GM21723 (cell line): ENCODE measurements around the gene KLHL17.
"Not testable (repeated sequence)": the region's sequence is repeated elsewhere in the genome, so short reads cannot be mapped to it uniquely, and the experiment has no call there.

Experiments used
- ATAC-seq: cut with Tn5 transposase; IDR thresholded peaks from one replicate; pipeline ENCODE4 v1.9.1; 2021; ENCODE audit warnings: mild to moderate bottlenecking, moderate library complexity; ENCODE audit not compliant: unreplicated experiment

Gene KLHL17

DNA sequence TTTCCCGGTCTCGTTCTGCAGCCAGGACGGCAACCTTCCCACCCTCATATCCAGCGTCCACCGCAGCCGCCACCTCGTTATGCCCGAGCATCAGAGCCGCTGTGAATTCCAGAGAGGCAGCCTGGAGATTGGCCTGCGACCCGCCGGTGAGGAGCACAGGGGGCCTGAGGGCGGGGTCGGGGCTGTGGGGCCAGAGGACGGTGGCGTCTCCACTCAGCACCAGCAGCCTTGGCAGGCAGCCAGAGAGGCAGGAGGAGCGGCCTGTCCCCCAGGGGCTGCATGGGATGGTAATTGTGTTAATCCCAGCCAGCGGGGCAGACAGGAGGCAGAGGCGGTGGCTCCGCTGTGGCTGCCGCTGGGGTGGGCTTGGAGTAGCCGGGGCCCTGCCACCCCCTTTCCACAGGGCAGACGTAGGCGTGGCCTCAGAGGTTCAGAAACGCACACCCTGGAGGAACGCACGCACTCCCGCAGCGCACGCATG is 24.6 kb upstream of the KLHL17 start:
- ATAC-seq = no peak

DNA sequence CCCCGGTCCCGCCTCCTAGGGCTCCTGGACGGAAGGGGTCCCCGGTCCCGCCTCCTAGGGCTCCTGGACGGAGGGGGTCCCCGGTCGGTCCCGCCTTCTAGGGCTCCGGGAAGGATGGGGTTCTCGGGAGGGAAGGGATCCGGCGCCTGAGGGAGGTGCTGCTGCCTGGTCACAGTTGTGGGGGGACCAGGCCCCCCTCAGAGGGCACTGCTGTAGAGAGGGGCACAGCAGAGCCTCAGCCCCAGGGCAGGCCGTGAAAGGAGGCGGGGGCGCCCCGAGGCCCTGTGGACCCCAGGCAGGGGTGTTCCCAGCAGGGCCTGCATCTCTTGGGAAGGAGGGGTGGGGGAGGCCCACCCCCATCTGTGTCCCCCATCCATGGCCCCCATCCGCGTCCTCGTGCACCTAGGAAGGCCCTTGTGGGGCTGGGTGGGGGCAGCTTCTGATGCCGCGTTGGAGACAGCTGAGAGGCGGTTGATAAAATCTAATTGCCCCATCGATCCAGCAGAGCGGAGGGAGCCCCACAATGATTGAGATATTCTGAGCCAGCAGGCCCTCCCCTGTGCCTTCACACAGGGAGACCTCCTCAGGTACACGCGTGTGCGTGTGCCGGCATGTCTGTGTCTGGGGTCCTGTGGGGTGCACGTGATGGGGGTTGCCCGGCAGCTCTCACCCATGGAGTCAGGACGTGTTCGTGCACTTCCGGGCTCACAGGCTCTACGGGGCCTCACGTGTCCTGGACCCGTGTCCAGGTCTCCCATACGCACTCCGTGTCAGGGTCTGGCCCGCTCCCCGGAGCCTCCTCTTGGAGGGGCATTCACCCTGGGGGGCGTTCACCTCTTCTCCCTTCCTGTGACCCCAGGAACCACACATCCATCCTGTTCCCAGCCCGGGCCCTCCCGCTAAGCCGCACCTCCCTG is 23.8 kb upstream of the KLHL17 start:
- no peak for ATAC-seq

DNA sequence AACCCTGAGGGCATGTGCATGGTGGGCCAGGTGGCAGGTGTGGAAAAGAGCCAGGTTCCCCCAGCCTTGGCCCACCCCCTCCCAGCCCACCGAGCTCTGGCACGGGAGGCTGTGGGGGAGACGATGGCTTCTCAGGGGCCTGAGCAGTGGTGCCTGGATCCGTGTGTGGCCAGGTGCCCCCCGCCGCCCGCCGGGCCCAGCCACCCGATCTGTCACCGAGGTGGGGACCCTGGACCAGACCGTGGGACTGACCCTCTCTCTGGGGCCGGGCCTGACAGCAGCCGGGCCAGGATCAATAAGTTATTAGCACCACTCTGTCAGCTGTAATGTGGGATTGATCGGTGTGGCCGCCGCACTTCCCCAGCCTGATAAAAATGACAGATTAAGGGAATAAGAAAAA is 22.9 kb upstream of the KLHL17 start:
- no peak for ATAC-seq

DNA sequence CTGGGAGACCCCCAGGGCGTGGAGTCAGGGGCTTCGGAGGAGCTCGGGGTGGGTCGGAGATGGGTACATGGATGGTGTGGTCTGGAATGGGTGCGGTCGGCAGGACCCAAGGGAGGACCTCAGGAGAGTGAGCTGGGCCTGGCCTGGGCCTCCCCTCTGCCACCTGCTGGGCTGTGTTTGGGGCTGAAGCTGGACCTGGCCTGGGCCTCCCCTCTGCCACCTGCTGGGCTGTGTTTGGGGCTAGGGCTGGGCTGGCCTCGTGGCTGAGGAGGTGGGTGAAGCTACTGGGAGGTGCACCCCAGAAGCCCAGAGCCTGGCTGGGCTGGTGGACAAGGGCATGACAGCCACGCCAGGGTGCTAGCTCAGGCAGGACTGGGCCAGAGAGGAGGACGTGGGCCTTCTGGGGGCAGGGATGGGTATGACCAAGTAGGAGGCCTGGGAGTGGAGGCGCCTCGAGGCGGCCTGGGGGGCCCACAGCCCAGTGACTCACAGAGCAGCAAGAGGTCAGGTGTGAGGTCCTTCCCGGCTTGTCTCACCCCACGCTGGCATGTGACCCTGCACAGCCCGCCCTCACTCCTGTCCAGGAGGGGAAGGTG is 22.2 kb upstream of the KLHL17 start:
- ATAC-seq = no peak

DNA sequence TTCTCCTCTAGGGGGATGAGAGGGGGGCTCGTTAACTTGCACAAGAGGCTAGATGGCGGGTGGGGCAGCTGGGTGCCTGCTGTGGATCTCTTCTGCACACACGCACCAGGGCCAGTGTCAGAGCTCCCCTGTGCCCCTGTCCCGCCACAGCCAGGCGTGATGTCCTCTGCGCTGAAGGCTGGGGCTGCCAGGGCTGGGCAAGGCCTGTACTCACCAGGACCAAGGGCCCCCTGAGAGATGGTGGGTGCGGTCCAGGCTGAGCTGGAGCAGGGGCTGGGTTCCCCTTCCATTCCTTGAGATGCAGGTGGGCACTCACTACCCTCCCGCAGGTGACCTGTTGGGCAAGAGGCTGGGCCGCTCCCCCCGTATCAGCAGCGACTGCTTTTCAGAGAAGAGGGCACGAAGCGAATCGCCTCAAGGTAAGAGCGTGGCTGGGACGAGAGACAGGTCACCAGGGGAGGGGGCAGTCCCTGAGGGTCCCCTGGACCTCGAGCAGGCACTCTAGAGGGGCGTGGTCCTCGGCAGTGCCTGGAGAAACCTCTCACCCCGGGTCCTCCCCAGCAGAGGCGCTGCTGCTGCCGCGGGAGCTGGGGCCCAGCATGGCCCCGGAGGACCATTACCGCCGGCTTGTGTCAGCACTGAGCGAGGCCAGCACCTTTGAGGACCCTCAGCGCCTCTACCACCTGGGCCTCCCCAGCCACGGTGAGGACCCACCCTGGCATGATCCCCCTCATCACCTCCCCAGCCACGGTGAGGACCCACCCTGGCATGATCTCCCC is 21.5 kb upstream of the KLHL17 start:
- ATAC-seq = no peak

DNA sequence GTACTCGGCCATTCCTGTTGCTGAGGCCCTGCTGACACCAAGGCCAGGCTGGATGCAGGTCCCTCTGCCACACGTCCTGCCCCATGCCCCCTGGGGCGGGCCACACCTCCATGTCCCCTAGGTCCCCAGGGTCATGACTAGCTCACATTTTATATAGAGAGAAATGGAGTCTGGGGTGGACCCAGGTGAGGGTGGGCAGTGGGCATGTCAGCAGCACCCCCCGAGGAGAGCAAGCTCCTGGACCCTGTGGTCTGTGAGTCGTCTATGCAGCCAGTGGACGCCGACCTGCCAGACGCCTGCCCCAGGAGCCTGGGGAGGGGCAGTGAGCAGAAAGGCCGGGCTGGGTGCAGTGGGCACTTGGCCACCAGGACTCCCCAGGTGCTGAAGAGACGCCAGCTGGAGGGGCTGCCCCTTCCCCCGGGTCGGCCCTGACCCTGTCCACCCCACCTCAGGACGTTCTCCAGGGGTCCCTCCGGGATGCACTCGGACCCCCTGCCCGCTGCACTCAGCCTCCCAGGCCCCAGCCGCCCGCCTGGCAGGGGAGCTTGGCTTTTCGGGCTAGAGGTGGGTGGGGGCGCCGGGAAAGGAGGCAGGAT is 20.8 kb upstream of the KLHL17 start:
- ATAC-seq = no peak

DNA sequence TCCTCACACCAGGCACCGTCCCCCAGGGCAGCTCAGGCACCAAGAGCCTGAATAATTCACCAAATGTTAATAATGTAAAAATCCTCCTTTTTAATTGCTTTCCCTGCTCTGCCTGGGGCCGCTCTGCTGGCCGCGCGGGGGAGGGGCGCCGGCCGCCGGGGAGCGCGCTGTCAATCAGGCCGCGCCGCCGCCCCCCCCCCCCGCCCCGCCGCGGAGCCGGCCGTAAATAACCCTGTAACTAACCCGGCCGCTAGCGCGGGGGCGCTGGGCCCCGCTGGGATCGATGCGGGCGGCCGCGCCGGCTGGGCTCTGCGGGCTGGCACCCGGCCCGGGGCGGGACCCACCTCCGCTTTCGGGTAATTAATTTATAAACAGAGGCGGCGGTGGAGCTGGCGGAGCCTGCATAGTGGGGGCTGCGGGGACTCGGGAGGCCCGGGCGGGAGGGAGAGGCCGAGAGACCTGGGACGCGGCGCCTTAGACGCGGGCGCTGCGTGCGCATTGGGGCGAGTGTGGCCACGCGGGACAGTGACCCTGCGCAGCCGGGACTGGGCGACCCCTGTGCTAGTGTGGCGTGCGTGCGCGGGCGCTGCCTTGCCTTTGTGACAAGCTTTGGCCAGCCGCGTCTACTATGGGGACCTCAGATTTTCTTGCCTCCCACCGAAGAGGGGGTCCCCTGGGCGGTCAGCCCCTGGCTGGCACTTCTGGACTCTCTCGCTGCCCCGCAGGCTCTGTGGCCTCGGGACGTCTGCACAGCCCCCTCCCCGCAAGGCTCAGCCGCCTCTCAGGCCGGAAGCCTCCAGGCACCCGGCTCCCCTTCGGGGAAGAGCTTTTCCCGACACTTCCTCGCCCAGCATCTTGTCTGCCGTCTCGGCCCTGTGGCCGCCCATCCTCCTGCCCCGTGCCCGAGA is 20.0 kb upstream of the KLHL17 start:
- ATAC-seq = no peak

DNA sequence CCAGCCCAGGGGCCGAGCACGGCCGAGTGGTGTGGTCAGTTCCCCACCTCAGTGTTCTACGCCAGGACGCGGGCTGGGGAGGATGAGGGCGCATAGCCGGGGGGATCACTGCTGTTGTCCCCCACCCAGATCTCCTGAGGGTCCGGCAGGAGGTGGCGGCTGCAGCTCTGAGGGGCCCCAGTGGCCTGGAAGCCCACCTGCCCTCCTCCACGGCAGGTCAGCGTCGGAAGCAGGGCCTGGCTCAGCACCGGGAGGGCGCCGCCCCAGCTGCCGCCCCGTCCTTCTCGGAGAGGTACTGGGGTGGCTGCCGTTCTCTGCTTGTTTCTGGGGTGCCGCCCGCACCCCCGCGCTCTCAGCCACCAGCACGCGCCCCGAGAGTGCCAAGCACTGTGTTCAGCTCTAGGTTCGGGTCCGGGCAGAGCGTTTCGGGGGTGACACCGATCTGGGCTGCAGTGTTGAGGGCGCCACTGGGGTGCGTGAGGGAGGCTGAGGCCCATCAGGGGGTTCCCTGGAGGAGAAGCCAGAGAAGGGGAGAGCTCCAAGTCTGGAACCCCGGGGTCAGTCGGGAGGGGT is 19.3 kb upstream of the KLHL17 start:
- ATAC-seq = no peak

DNA sequence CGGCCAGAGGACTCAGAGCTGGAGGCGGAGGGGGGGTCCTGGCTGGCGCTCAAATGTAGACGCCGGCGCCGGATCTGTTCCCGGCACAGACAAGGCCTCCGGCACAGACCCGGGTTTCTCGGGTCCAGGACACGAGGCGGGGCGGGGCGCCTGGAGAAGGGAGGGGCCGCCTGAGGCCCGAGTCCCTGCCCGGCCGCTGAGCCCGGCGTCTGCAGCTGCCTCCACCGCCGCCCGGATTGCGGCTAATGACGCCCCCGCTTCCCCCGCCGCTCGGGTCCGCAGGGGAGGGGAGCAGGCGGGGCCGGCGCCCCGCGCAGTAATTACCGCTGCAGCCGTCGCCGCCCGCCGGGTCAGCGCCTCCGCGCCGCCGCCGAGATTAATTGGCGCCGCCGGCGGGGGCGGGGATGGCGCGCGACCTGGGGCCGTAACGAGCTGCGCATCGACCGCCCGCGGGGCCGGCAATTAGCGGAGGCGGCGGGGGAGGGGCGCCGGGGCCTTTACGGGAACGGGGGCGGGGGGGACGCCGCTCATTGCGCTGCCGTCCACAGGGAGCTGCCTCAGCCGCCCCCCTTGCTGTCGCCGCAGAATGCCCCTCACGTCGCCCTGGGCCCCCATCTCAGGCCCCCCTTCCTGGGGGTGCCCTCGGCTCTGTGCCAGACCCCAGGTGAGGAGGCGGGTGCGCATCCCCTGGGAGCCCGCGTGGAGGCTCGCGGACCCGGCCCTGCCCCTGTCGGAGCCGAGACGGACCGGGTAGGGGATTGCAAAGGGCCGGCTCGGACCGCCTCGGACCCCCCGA is 18.6 kb upstream of the KLHL17 start:
- ATAC-seq = no peak

DNA sequence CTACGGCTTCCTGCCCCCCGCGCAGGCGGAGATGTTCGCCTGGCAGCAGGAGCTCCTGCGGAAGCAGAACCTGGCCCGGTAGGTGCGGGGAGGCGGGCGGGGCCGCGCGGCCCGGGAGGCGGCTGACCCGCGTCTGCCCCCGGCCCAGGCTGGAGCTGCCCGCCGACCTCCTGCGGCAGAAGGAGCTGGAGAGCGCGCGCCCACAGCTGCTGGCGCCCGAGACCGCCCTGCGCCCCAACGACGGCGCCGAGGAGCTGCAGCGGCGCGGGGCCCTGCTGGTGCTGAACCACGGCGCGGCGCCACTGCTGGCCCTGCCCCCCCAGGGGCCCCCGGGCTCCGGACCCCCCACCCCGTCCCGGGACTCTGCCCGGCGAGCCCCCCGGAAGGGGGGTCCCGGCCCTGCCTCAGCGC is 18.0 kb upstream of the KLHL17 start:
- no peak for ATAC-seq

DNA sequence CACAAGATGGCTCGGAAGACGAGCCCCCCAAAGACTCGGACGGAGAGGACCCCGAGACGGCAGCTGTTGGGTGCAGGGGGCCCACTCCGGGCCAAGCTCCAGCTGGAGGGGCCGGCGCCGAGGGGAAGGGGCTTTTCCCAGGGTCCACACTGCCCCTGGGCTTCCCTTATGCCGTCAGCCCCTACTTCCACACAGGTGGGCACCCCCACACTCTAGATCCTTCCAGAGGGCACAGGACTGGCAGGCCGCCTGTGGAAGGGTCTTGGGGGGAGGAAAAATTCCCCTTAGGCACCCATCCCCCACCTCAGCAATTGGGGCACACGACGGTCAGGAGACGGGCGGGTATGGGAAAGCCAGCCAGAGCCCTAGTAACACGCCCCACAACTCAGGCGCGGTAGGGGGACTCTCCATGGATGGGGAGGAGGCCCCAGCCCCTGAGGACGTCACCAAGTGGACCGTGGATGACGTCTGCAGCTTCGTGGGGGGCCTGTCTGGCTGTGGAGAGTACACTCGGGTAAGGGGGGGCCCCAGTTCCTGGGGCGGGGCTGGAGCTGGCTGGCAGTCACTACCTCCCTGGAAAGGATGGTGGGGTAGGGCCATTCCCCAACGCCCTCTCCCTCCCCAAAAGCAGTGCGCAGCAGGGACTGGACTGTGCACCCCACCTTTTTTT is 17.4 kb upstream of the KLHL17 start:
- no peak for ATAC-seq

DNA sequence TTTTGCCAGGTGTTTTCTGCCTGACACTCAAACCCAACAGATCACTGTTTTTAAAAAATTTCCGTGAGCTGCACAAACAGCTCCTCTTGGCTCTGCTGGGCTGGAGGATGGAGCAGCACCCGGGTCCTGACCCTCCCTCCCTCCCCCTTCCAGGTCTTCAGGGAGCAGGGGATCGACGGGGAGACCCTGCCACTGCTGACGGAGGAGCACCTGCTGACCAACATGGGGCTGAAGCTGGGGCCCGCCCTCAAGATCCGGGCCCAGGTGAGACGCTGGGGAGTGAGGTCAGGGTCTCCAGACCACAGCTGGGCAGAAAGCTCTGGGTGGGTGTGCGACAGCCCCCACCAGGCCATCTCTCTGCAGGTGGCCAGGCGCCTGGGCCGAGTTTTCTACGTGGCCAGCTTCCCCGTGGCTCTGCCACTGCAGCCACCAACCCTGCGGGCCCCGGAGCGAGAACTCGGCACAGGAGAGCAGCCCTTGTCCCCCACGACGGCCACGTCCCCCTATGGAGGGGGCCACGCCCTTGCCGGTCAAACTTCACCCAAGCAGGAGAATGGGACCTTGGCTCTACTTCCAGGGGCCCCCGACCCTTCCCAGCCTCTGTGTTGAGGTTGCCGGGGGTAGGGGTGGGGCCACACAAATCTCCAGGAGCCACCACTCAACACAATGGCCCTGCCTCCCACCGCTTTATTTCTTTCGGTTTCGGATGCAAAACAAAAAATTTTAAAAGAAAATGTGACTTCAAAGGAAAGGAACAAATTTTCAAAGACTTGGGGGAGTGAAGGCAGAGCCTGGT is 16.6 kb upstream of the KLHL17 start:
- ATAC-seq = no peak

DNA sequence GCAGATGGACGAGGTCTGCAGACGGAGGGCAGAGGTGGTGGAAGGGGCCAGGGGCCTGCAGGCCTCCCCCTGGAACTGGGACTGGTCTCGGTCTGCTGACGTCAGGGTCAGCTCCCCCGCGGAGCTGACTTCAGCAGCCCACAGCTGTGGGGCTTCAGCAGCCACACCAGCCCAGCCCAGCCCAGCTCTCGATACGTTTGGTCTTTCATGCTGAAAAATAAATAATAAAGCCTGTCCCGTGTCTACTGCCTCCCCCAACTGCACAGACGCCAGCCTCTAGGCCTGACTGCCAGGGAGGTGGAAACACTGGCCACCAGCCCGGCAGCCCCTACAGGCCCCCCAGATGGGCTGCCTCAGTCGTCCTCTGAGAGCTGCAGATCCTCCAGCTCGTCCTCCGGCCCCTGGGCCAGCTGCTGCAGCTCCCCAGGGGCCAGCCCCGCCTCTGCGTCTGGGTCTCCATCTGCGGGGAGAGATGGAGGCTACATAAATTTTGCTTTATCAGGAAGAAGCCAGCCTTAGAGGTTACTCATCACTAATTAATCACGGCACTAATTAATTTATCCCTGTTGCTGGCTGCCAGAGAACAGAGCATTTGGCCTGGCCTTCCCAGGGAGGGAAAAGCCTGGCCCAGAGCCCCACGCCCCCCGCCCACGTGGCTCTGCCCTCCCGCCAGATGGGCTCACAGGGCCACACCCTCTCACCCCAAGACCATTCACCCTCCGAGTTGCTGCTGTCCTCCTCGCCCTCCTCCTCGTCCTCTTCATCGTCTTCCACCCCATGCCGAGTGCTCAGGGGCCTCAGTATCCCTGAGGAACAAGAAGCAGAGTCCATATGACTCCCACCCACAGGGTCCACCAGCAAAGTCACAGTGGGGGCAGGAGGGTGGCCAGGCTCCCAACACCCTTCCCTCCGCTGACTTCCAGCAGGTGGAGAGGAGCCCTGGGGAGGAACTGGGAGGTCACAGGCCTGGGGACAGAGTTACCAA is 15.8 kb upstream of the KLHL17 start:
- ATAC-seq = no peak

DNA sequence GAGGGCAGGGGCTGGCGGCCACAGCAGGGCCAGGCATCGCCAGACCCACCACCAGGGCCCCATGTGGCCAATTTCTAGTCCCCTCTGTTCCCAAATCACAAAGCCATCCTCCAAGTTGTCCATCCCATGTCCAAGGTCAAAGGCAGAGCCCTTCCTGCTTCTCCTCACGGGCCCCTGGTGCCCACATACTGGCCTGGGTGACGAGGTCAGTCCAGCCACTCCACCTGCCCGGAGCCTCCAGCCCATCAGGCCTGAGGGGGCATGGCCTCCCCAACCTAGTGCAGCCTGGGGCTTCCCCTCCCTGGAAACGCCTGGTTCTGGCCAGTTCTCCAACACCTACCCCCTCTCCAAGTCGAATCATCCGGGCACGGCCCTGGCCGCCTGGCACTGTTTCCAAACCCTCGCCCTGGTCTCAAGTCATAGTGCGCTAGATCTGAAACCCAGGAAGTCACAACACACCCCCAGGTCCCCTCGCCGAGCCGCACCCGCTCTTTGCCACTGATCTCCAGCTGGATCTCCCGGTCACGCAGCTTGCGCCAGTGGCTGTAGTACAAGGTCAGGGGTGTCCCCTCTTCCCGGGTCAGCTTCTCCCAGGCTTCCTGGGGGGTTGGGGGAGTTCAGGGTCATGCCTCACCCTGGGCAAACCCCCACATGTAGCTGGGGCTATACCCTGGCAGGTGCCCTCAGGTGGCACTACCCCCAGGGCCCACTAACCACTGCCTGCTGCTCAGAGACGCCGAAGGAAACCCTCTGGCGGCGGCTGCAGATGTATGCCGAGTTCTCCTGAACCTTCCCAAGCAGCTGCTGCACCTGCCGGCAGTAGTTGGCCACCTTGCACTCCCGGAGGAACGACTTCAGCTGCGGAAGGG is 14.5 kb upstream of the KLHL17 start:
- ATAC-seq = no peak

DNA sequence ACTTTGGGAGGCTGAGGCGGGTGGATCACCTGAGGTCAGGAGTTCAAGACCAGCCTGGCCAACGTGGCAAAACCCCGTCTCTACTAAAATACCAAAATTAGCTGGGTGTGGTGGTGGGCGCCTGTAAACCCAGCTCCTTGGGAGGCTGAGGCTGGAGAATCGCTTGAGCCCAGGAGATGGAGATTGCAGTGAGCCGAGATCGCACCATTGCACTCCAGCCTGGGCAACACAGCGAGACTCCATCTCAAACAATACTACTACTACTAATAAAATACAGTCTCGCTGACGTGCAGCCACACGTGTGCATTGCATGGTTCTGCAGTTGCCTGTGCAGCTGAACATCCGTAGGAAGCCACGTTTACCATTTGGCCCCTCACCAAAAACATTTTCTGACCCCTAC is 13.6 kb upstream of the KLHL17 start:
- ATAC-seq = not testable (repeated sequence)

DNA sequence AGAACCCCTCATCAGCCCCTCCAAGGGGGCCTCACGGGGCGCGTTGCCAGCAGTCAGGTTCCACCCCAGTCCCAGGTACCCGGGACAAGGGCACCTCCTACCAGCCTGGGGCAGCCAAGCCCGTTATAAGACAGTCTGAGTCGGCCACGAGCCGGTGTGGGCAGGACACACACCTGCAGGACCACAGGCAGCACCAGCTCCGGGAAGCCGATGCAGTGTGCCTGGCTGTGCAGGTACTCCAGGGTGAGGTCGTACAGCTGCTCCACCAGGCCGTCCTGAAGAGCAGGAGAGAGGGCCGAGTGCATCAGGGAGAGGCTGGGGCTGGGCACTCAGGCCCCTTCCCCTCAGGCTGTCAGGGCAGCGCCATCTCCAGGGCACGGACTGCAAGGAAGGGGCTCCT is 12.4 kb upstream of the KLHL17 start:
- no peak for ATAC-seq
